Right atrium auricular region (tissue), 2 donors: Measurements from ENCODE around the gene ZNF135. TPM values are rescaled to one million over a fixed set of nuclear protein-coding genes. Genes with fewer than 3 reads are reported as not detected.
A peak's percentile ranks its signal among the peaks of the same experiment; 100 is the strongest.

Experiments used
- DNase-seq: peaks from one replicate; pipeline ENCODE4 v3.0.0-alpha.2; 2019; ENCODE audit warnings: low spot score
- H3K27ac ChIP-seq, 2 donors: fragments of 200-600 bp; sonication (generic); 1 replicate in 1 of 2; 2 replicates in 1 of 2; pipeline ENCODE4 v1.5.1; 2016 to 2019
- H3K27me3 ChIP-seq, 2 donors: fragments of 200-600 bp; sonication (generic); one replicate each; pipeline versions ENCODE4 v1.5.1 to v1.6.0; 2017 to 2019
- H3K36me3 ChIP-seq: fragments of 200-600 bp; sonication (generic); one replicate; pipeline ENCODE4 v1.5.1; 2016
- H3K4me1 ChIP-seq, 2 donors: fragments of 200-600 bp; sonication (generic); one replicate each; pipeline versions ENCODE4 v1.5.1 to v1.6.0; 2017 to 2019
- H3K4me3 ChIP-seq, 2 donors: fragments of 200-600 bp; sonication (generic); 1 replicate in 1 of 2; 2 replicates in 1 of 2; pipeline ENCODE4 v1.5.1; 2017 to 2019; ENCODE audit warnings: mild to moderate bottlenecking in 1 of 2, moderate library complexity in 1 of 2
- H3K9me3 ChIP-seq, 2 donors: fragments of 200-600 bp; sonication (generic); one replicate each; pipeline ENCODE4 v1.5.1; 2019
- total RNA-seq, 2 donors: library from RNA; depleted of rRNA; stranded (reverse); fragments of >200 nt; gene quantifications; one replicate each; pipeline ENCODE4 v1.1.0, GENCODE V29; 2016
- TF ChIP-seq, protein P1 (sequence below), 2 donors: fragments of 200-600 bp; sonication (generic); IDR thresholded peaks; one replicate each; pipeline ENCODE4 v1.5.1; 2019; ENCODE audit warnings: antibody characterized with exemption in 2 of 2

Gene ZNF135
- total RNA-seq, 2 donors from 2014 or later: 2.5 to 3.1 TPM

DNA sequence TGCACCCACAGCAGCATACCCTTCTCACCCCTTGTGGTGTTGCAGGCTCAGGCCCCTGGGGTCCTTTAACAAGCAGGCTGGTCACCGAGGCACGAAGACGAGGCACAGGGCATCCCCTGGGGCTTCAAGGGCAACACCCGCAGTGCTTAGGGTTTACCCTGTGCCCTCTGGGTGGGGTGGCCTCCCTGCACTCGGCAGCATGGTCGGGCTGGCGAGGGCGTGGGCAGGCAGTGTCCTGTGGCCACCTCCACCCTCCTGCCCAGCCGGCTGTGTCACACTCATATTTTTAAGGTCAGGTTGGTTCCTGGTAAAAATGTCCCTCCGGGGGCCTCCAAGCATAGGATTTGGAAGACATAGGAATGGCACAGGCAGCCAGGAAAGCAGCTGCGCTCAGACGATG is 11.4 kb upstream of the ZNF135 start:
- TF ChIP-seq, protein P1, sequence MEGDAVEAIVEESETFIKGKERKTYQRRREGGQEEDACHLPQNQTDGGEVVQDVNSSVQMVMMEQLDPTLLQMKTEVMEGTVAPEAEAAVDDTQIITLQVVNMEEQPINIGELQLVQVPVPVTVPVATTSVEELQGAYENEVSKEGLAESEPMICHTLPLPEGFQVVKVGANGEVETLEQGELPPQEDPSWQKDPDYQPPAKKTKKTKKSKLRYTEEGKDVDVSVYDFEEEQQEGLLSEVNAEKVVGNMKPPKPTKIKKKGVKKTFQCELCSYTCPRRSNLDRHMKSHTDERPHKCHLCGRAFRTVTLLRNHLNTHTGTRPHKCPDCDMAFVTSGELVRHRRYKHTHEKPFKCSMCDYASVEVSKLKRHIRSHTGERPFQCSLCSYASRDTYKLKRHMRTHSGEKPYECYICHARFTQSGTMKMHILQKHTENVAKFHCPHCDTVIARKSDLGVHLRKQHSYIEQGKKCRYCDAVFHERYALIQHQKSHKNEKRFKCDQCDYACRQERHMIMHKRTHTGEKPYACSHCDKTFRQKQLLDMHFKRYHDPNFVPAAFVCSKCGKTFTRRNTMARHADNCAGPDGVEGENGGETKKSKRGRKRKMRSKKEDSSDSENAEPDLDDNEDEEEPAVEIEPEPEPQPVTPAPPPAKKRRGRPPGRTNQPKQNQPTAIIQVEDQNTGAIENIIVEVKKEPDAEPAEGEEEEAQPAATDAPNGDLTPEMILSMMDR (IDR thresholded peaks at IDR 0.05): no peak
- Histone ChIP-seq H3K9me3 (peaks cover 0 to 63% of the 10 kb centered on the region in 2 donors), H3K4me1 (no peaks in the 10 kb centered on the region), H3K36me3 (no peaks in the 10 kb centered on the region), H3K27ac (no peak overlapping the region), H3K4me3 (no peak overlapping the region), H3K27me3 (no peaks in the 10 kb centered on the region)
- DNase-seq: no peak

DNA sequence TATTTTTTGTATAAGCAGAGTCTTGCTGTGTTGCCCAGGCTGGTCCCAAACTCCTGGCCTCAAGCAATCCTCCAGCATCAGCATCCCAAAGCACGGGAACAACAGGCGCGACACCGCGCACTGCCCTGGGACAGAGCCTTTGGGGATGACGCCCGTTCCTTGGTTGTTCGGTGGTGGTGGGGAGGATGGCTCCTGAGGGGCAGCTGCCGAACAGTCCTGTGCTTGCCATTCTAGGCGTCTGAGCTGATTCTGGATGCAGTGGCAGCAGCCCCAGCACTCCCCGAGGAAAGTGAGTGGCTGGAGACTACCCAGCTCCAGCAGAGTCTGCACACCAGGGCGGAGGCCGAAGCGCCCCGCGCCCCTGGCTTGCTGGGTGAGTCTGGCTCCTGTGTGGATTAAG is 6.8 kb upstream of the ZNF135 start:
- H3K36me3 ChIP-seq: no peaks in the 10 kb centered on the region
- H3K4me3 ChIP-seq: no peak overlapping the region
- H3K4me1 ChIP-seq: no peaks in the 10 kb centered on the region
- TF ChIP-seq, protein P1 (IDR thresholded peaks at IDR 0.05): no peak
- peaks cover 0 to 27% of the 10 kb centered on the region in 2 donors for H3K9me3 ChIP-seq
- H3K27ac ChIP-seq: no peak overlapping the region
- DNase-seq: no peak
- H3K27me3 ChIP-seq: no peaks in the 10 kb centered on the region

DNA sequence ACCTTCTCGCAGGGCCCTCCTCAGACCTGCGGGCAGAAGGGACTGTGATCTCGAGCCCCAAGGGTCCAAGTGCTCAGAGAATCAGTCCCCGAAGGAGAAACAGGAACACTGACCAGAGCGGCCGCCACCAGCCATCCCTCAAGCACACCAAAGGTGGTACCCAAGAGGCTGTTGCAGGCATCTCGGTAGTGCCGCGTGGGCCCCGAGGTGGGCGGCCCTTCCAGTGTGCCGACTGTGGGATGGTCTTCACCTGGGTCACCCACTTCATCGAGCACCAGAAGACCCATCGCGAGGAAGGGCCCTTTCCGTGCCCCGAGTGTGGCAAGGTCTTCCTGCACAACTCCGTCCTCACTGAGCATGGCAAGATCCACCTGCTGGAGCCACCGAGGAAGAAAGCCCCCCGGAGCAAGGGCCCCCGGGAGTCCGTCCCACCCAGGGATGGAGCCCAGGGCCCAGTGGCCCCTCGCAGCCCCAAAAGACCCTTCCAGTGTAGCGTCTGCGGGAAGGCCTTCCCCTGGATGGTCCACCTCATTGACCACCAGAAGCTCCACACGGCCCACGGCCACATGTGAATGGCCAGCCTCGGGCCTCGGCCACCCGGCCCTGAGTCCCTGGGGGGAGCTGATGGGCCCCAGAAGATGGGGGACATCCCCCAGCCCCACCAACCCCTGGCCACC is 5.5 kb upstream of the ZNF135 start:
- Histone ChIP-seq H3K27me3 (no peaks in the 10 kb centered on the region), H3K36me3 (no peaks in the 10 kb centered on the region), H3K4me3 (no peak overlapping the region), H3K9me3 (peaks cover 0 to 16% of the 10 kb centered on the region in 2 donors), H3K27ac (no peak overlapping the region), H3K4me1 (peaks cover 0 to 2% of the 10 kb centered on the region in 2 donors)
- no peak for DNase-seq
- TF ChIP-seq, protein P1 (IDR thresholded peaks at IDR 0.05): no peak

DNA sequence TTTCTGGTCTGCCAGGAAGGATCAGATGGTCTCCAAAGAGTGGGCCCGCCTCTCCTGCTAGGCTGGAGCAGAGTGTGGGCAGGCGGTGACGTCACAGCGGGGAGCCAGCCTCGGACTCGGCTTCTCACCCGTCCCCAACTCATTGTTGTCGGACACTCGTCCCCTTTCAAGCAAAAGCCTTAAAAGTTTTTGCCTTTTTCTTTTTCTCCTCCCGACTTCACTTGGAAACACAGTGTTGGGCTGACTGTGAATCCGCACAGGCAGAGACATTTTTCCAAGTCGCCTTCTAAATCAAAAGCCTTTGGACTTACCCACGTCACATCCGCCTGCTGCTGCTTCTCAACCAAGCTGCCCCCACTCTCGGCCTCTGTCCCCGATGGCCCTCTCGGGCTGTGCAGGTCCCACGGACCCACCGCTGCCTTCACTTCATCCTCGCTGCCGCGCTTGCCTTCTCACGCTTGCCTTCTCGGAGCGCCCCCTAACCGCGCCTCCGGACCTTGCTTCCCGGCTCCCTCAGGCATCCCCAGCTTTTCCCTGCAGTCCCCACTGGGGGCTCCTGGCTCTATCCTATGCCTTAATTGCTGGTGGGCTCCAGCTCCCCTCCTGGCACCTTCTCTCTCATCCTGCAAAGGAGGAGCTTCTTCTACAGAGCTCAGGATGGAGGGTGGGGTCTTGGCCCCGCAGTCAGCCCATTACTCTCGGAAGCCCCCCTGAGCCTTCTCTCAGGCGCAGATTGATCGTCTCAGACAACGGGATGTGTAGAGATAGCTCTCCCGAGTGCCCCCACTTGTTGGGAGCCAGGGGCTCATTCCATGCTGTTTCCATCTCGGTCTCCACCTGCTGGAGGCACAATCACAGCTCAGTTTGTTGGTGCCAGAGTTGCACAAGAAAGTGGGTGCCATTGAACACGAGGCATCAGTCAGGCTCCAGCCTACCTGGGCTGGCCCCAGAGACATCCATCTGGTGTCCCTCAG is 3.9 kb upstream of the ZNF135 start:
- DNase-seq: peak; percentile 60
- TF ChIP-seq, protein P1 (IDR thresholded peaks at IDR 0.05): peak in 1 of 2 donors; percentile 62
- no peaks in the 10 kb centered on the region for H3K27me3 ChIP-seq
- peak overlapping the region; percentile 39 to 50 for H3K4me3 ChIP-seq
- peak overlapping the region; percentile 72 to 87 for H3K27ac ChIP-seq
- H3K9me3 ChIP-seq: peaks cover 0 to 4% of the 10 kb centered on the region in 2 donors
- no peaks in the 10 kb centered on the region for H3K36me3 ChIP-seq
- H3K4me1 ChIP-seq: peaks cover 0 to 13% of the 10 kb centered on the region in 2 donors

DNA sequence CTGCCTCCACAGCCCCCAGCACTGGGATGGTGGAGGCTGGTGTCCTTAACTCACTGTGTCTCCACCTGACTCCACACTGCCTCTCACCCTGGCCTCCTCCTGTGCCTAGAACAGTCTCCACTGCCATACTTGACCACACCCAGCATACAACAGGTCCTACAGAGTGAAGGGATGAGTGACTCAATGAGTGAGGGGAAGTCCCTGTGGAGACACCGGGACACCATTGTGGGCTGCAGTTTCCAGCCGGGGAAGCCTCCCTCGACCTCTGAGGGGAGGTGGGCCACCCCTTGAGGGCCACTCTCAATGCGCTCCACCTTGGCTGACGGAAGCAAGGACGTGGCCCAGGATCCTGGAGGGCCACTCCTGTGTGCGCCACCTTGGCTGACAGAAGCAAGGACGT is 2.8 kb upstream of the ZNF135 start:
- no peak for DNase-seq
- no peaks in the 10 kb centered on the region for H3K36me3 ChIP-seq
- H3K4me3 ChIP-seq: no peak overlapping the region
- peaks cover 0 to 13% of the 10 kb centered on the region in 2 donors for H3K4me1 ChIP-seq
- H3K27me3 ChIP-seq: no peaks in the 10 kb centered on the region
- H3K27ac ChIP-seq: no peak overlapping the region
- TF ChIP-seq, protein P1 (IDR thresholded peaks at IDR 0.05): no peak
- peaks cover 0 to 4% of the 10 kb centered on the region in 2 donors for H3K9me3 ChIP-seq
